GM18520 (cell line): ENCODE data around the gene ERF.
A peak's percentile ranks its signal among the peaks of the same experiment; 100 is the strongest.
"Not testable (repeated sequence)": the region's sequence is repeated elsewhere in the genome, so short reads cannot be mapped to it uniquely, and the experiment has no call there.

ENCODE experiments used
- ATAC-seq: cut with Tn5 transposase; IDR thresholded peaks from one replicate; pipeline ENCODE4 v1.9.1; 2021; ENCODE audit not compliant: unreplicated experiment

Gene ERF

GRCh38 chr19:42275517-42275916 is 20.6 kb upstream of the ERF start:
- ATAC-seq: no peak

- no peak for ATAC-seq
These were observed 20.2 kb upstream of the ERF start for GRCh38 chr19:42275103-42275502.

DNA sequence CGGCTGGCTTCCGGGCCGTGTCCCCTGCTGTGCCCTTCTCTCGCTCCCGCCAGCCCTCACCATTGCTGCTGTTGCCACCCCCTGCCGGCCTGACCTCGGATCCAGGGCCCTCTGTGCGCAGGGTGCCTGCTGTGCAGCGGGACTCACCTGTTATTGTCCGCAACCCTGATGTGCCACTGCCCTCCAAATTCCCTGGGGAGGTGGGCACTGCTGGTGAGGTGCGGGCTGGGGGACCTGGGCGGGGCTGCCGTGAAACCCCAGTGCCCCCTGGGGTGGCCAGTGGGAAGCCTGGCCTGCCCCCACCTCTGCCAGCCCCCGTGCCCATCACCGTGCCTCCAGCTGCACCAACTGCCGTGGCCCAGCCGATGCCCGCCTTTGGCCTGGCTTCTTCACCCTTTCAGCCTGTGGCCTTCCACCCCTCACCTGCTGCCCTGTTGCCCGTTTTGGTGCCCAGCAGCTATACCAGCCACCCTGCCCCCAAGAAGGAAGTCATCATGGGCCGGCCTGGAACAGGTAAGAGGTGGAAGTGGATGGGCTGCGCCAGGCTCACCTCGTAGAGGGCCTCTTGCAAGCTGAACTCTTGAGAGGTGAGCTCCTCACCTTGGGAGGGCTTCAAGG is 19.2 kb upstream of the ERF start:
- no peak for ATAC-seq

GRCh38 chr19:42273407-42274064 is 18.6 kb upstream of the ERF start:
- no peak for ATAC-seq

- ATAC-seq: no peak
These were observed 18.1 kb upstream of the ERF start for GRCh38 chr19:42272989-42273406.

DNA sequence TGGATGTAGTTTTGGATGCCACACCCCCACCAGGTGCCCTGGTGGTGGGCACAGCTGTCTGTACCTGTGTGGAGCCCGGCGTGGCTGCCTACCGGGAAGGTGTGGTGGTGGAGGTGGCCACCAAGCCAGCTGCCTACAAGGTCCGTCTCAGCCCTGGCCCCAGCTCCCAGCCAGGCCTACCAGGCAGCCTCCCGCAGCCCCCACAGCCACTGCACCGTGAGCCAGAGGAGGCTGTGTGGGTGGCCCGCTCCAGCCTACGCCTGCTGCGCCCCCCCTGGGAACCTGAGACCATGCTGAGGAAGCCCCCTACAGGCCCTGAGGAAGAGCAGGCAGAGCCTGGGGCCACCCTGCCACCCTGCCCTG is 17.6 kb upstream of the ERF start:
- no peak for ATAC-seq

GRCh38 chr19:42271861-42272534 is 17.1 kb upstream of the ERF start:
- ATAC-seq: no peak

GRCh38 chr19:42271045-42271419 is 16.1 kb upstream of the ERF start:
- ATAC-seq: no peak

DNA sequence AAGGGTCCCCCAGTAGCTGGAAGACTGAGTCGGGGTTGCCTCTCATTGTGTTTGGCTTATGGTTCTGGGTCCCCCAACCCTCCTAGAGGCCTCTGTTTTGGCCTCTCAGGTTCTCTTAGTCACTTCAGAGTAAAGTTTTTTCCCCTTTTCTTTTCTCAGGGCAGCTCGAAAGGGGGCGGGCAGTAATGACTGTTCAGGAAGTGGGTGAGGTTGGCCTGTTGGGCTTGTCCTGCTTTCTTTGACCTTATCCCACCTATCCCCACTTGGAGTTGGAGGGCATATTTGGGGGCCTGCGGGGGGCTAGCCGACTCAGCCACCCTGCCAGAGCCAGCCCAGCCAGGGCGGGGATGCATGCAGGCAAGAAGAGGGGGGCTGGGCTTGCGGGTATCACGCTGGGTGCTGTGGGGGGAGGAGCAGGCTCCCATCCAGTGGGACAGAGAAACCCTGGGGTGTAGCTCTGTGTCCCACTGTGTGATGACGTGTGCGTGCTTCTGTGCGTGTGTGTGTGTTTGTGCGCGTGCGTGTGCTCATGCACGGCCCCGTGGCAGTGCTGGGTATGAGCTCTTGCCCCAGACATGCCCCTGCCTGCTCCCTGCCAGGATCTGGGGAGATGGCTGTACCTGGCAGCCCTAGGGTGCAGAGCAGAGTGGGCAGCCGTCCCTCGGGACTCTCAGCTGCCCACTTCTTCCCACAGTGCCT is 15.6 kb upstream of the ERF start:
- no peak for ATAC-seq

- no peak for ATAC-seq
These were observed 14.8 kb upstream of the ERF start for GRCh38 chr19:42269478-42270345.

GRCh38 chr19:42268704-42269477 is 14.0 kb upstream of the ERF start, which contains the start of gene CIC:
Gene CIC (plus strand): TSS chr19:42269252. CDS start chr19:42271784, 2,532 bp downstream.
- peak; percentile 70 for ATAC-seq

GRCh38 chr19:42268142-42268703 is 13.3 kb upstream of the ERF start:
- ATAC-seq: peak; percentile 29

- ATAC-seq: no peak
These were observed 12.8 kb upstream of the ERF start for GRCh38 chr19:42267644-42268141.

DNA sequence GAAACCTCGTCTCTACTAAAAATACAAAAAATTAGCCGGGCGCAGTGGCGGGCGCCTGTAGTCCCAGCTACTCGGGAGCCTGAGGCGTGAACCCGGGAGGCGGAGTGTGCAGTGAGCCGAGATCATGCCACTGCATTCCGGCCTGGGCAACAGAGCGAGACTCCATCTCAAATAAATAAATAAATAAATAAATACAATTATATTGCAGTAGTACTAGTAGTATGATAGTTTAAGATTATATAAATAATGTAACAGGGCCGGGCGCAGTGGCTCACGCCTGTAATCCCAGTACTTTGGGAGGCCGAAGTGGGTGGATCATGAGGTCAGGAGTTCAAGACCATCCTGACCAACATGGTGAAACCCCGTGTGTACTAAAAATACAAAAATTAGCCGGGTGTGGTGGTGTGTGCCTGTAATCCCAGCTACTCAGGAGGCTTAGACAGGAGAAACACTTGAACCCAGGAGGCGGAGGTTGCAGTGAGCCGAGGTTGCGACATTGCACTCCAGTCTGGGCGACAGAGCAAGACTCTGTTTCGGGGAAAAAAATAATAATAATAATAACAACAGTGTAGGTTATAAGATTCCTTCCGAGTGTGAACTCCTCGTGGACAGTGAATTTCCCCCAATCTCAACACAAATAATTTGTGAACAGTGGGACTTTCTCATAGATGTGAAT is 12.1 kb upstream of the ERF start:
- not testable (repeated sequence) for ATAC-seq

DNA sequence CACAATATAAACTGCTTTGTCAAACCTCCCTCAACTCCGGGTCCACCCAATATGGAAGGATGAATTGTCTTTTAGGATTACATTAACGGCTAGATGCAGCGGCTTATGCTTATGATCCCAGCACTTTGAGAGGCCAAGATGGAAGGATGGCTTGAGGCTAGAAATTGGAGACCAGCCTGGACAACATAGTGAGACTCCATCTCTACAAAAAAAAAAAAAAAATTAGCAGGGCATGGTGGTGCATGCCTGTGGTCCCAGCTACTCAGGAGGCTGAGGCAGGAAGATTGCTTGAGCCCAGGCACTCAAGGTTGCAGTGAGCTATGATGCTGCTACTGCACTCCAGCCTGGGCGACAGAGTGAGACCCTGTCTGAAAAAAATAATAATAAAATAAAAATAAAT is 11.2 kb upstream of the ERF start:
- ATAC-seq: not testable (repeated sequence)

- no peak for ATAC-seq
These were observed 6.8 kb upstream of the ERF start for GRCh38 chr19:42261763-42262162.

GRCh38 chr19:42257842-42258241 is 2.9 kb upstream of the ERF start:
- ATAC-seq: not testable (repeated sequence)

GRCh38 chr19:42255766-42256745 is 1.1 kb upstream of the ERF start:
- no peak for ATAC-seq
